OCI-LY1 (cell line): Measurements from ENCODE around the gene PTPRU.

Experiments
- EZH2 ChIP-seq: fragments of 200-600 bp; sonication (generic), shearing (Covaris generic); IDR thresholded peaks from 2 replicates; pipeline ENCODE4 v1.8.0; 2017; ENCODE audit warnings: borderline replicate concordance, mixed run types, mild to moderate bottlenecking, antibody characterized with exemption, low read length, moderate library complexity, mixed read lengths
- TF ChIP-seq, protein P1 (sequence below): fragments of 200-600 bp; sonication (generic), shearing (Covaris generic); IDR thresholded peaks from 2 replicates; pipeline ENCODE4 v1.5.1; 2017; ENCODE audit warnings: mild to moderate bottlenecking, antibody characterized with exemption, low read length, moderate library complexity, mixed read lengths

DNA sequence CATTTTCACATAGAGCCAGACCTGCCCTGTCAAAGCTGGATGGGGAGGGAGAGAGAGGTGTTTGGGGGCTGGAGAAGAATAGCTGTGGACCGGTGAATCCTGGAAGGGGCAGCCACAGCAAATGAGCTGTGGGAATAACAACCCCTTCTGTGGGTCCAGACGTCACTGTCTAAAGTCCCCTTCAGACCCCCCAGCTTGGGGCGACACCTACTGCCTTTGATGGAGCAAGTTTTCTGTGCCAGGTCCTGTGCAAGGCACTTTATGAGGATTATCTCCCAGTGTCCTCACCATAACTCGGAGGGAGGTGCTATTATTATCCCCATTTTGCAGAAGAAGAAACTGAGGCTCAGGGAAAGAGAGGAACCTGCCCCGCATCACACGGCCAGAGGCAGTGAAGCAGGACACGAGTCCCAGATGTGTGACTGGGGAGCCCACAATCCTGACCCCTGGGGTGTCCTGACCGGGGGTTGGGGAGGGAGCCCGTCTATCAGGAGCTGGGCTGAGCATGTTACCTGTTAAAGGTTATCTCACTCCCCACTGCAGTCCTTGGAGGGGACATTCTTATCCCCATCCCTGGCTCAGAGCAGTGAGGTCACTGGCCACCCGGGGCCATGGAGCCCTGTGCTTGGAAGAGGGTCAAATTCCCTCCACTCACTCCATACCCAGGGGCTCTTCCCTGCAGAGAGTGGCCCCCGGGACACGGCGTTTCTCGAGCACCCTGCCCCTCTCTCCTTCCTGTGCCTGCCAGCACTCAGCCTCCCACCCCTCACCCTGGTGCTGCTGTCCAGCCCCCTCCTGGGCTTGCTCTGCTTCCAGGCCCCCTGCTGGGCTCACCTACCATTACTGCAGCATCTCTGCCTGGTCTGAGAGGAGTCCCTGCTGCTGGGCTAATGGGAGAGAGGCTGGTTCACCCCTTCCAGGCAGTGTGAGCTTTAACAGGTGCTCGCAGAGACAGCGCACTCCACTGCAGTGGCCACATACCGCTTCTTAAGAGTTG, 132.9 kb downstream of the PTPRU start:
- TF ChIP-seq, protein P1, sequence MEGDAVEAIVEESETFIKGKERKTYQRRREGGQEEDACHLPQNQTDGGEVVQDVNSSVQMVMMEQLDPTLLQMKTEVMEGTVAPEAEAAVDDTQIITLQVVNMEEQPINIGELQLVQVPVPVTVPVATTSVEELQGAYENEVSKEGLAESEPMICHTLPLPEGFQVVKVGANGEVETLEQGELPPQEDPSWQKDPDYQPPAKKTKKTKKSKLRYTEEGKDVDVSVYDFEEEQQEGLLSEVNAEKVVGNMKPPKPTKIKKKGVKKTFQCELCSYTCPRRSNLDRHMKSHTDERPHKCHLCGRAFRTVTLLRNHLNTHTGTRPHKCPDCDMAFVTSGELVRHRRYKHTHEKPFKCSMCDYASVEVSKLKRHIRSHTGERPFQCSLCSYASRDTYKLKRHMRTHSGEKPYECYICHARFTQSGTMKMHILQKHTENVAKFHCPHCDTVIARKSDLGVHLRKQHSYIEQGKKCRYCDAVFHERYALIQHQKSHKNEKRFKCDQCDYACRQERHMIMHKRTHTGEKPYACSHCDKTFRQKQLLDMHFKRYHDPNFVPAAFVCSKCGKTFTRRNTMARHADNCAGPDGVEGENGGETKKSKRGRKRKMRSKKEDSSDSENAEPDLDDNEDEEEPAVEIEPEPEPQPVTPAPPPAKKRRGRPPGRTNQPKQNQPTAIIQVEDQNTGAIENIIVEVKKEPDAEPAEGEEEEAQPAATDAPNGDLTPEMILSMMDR: no peak
- TF ChIP-seq EZH2: no peak
